Thoracic aorta (tissue), 2 donors: Measurements from ENCODE around the gene PRR15. TPM values are rescaled to one million over a fixed set of nuclear protein-coding genes. Genes with fewer than 3 reads are reported as not detected.

Experiments
- ATAC-seq: fragments of 150-250 bp; one replicate; pipeline ENCODE4 v1.8.0; 2017; ENCODE audit warnings: low read depth; ENCODE audit not compliant: insufficient number of reproducible peaks, low FRiP score
- DNase-seq: peaks from one replicate; pipeline ENCODE4 v3.0.0-alpha.2; 2020; ENCODE audit warnings: low spot score
- H3K27ac ChIP-seq, 2 donors: fragments of 200-600 bp; sonication (generic); 1 replicate in 1 of 2; 2 replicates in 1 of 2; pipeline ENCODE4 v1.5.1; 2016; ENCODE audit warnings: mild to moderate bottlenecking in 2 of 2, moderate library complexity in 2 of 2
- H3K27me3 ChIP-seq: fragments of 200-600 bp; sonication (generic); replicated peaks from 2 replicates; pipeline ENCODE4 v1.6.0; 2016; ENCODE audit warnings: mild to moderate bottlenecking; ENCODE audit not compliant: insufficient read depth
- H3K36me3 ChIP-seq: fragments of 200-600 bp; sonication (generic); one replicate; pipeline ENCODE4 v1.5.1; 2016
- H3K4me1 ChIP-seq, 2 donors: fragments of 200-600 bp; sonication (generic); 1 replicate in 1 of 2; 2 replicates in 1 of 2; pipeline versions ENCODE4 v1.5.1 to v1.6.0; 2016; ENCODE audit warnings: low read depth in 2 of 2, mild to moderate bottlenecking in 1 of 2; ENCODE audit not compliant: control insufficient read depth in 1 of 2
- H3K4me3 ChIP-seq: fragments of 200-600 bp; sonication (generic); 2 replicates; pipeline ENCODE4 v1.5.1; 2016; ENCODE audit warnings: mild to moderate bottlenecking
- H3K9me3 ChIP-seq: fragments of 200-600 bp; sonication (generic); 2 replicates; pipeline ENCODE4 v1.5.1; 2016
- CTCF ChIP-seq: fragments of 200-600 bp; sonication (generic); IDR thresholded peaks from one replicate; pipeline ENCODE4 v1.5.1; 2019; ENCODE audit warnings: antibody characterized with exemption
- total RNA-seq, 2 donors: library from RNA; depleted of rRNA; stranded (reverse); fragments of >200 nt; gene quantifications; one replicate each; pipeline versions ENCODE4 v1.1.0 to v1.2.3, GENCODE V29; 2016

Gene PRR15
- total RNA-seq, 2 donors from 2014 or later: 2.5 to 6.0 TPM

- Histone ChIP-seq H3K4me1 (no peaks in the 10 kb centered on the region), H3K36me3 (no peaks in the 10 kb centered on the region), H3K27me3 (no peaks in the 10 kb centered on the region), H3K27ac (no peak overlapping the region), H3K4me3 (no peak overlapping the region), H3K9me3 (no peaks in the 10 kb centered on the region)
- no peak for ATAC-seq
- no peak for DNase-seq
- TF ChIP-seq CTCF: no peak
Measured at GRCh38 chr7:29555061-29555460, 8.6 kb upstream of the PRR15 start.

GRCh38 chr7:29556405-29557195, 7.0 kb upstream of the PRR15 start:
- Histone ChIP-seq H3K27ac (no peak overlapping the region), H3K9me3 (no peaks in the 10 kb centered on the region), H3K4me1 (no peaks in the 10 kb centered on the region), H3K36me3 (no peaks in the 10 kb centered on the region), H3K4me3 (no peak overlapping the region), H3K27me3 (no peaks in the 10 kb centered on the region)
- no peak for TF ChIP-seq CTCF
- DNase-seq (no peak), ATAC-seq (no peak)

- no peak overlapping the region for H3K4me3 ChIP-seq
- H3K36me3 ChIP-seq: no peaks in the 10 kb centered on the region
- DNase-seq (no peak), ATAC-seq (no peak)
- H3K4me1 ChIP-seq: peaks cover 0 to 4% of the 10 kb centered on the region in 2 donors
- TF ChIP-seq CTCF: no peak
- H3K27me3 ChIP-seq: no peaks in the 10 kb centered on the region
- no peaks in the 10 kb centered on the region for H3K9me3 ChIP-seq
- no peak overlapping the region for H3K27ac ChIP-seq
Measured at GRCh38 chr7:29557954-29558353, 5.7 kb upstream of the PRR15 start.

- Histone ChIP-seq H3K9me3 (no peaks in the 10 kb centered on the region), H3K27me3 (no peaks in the 10 kb centered on the region), H3K36me3 (no peaks in the 10 kb centered on the region), H3K4me1 (peaks cover 18 to 26% of the 10 kb centered on the region in 2 donors), H3K4me3 (no peak overlapping the region), H3K27ac (no peak overlapping the region)
- no peak for TF ChIP-seq CTCF
- ATAC-seq (no peak), DNase-seq (no peak)
Measured at GRCh38 chr7:29561271-29561670, 2.4 kb upstream of the PRR15 start.

GRCh38 chr7:29562307-29562706, 1.3 kb upstream of the PRR15 start:
- no peak for DNase-seq
- Histone ChIP-seq H3K4me3 (no peak overlapping the region), H3K4me1 (peaks cover 18 to 26% of the 10 kb centered on the region in 2 donors), H3K9me3 (no peaks in the 10 kb centered on the region), H3K36me3 (no peaks in the 10 kb centered on the region), H3K27me3 (no peaks in the 10 kb centered on the region), H3K27ac (no peak overlapping the region)
- TF ChIP-seq CTCF: no peak
- no peak for ATAC-seq
